Hindlimb muscle (tissue), 1 donor: ENCODE measurements around the gene MIB2. TPM values are rescaled to one million over a fixed set of nuclear protein-coding genes. Genes with fewer than 3 reads are reported as not detected.
"Not testable (repeated sequence)": the region's sequence is repeated elsewhere in the genome, so short reads cannot be mapped to it uniquely, and the experiment has no call there.

Experiments used
- DNase-seq: peaks from one replicate; pipeline ENCODE4 v3.0.0-alpha.2; 2013
- polyA plus RNA-seq: library from polyadenylated mRNA; unstranded; fragments of 120-200 nt; gene quantifications from one replicate; pipeline ENCODE4 v1.2.1, GENCODE V29; 2013; ENCODE audit not compliant: insufficient read length

Gene MIB2
- polyA plus RNA-seq, 1 donor = 92.6 TPM

GRCh38 chr1:1627829-1628753 lies 12.8 kb downstream of the MIB2 start:
- DNase-seq = no peak

DNA sequence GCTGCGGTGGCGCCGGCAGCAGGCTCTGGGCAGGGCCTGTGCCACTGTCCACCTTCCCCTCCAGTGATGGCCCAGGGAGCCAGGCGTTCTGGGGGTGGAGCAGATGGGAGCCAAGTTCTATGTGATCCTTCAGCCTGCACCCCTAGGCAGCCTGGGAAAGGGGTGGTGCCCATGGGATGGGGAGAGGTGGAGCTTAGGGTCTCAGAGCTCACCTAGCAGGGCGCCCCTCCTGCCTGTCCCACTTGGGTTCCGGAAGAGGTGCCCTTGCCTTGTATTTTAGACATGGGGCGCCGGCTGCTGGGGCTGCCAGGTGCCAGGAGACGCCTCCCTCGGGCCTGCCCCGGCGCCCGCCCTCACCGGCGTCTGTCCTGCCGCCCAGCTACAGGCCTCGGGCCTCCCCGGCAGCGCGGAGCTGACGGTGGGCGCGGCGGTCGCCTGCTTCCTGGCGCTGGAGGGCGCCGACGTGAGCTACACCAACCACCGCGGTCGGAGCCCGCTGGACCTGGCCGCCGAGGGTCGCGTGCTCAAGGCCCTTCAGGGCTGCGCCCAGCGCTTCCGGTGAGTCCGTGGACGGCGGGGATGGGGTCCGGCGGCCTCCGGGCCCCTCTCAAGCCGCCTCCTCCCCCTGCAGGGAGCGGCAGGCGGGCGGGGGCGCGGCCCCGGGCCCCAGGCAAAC lies 13.6 kb downstream of the MIB2 start:
- no peak for DNase-seq

GRCh38 chr1:1629430-1630190 lies 14.3 kb downstream of the MIB2 start:
- DNase-seq = no peak

GRCh38 chr1:1630191-1630964 lies 15.1 kb downstream of the MIB2 start:
- DNase-seq = peak; percentile 94

DNA sequence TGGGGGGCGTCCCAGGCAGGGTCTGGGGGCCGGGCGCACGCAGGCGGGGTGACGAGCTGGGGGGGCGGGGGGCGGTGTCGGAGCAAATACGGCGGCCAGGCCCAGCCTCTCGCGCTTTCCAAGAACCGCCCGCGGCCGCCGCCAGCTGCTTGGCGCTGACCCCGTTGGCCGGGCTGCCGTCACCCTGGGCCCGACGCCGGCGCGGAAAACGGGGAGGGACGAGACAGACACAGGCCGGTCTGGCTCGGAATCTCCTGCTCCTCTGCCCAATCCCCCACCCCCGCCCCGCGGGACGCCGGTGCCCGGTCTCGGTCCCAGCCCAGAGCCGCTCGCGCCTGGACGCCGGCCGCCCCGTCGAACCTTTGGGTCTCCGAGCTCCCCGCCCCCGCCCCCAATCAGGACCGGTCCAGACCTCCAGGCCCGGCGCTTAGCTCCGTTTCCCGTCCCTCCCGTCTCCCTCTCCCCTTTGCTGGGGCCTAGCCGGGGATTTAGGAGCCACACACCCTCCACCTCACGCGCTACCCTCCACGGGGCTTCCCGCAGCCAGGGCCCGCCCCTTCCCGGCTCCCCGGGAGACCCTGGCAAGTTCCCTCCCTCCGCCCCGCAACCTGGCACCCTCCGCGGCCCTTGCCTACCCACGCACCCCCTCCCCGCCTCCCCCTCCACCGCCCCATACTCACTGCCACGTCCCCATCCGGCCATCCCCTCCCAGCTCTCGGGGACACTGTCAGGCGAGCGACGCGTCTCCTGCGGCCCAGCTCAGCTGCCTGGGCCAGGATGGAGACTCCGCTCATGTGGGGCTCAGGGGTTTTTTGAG lies 15.9 kb downstream of the MIB2 start:
- peak; percentile 92 for DNase-seq

DNA sequence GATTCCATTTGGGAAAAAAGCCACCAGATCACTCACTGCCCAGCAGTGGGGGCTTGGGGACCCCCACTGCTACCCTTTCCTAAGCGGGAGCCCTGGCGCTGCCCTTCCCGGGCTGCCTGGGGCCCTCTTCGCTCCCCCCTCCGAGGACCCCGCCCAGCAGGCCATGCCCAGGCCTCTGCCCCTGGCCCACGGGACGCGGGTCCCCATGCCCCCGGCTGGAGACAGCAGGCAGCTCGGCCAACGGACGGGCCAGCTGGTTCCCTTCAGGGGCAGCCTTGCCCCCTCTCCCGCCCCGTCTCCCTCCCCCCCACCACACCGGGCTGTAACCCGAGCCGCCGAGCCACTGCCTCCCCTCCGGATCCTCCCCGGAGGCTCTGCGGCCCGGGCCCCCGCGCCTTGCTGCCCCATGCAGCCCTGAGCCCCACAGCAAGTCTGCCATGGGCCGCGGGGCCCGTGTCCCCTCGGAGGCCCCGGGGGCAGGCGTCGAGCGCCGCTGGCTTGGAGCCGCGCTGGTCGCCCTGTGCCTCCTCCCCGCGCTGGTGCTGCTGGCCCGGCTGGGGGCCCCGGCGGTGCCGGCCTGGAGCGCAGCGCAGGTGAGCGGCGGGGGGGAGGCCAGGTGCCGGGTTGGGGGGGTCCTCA lies 16.6 kb downstream of the MIB2 start, which contains the start of gene MMP23B:
MMP23B (plus strand) TSS at position 392 of the 639 bp plus-strand sequence; CDS start at position 438, 46 bp downstream.
- no peak for DNase-seq

DNA sequence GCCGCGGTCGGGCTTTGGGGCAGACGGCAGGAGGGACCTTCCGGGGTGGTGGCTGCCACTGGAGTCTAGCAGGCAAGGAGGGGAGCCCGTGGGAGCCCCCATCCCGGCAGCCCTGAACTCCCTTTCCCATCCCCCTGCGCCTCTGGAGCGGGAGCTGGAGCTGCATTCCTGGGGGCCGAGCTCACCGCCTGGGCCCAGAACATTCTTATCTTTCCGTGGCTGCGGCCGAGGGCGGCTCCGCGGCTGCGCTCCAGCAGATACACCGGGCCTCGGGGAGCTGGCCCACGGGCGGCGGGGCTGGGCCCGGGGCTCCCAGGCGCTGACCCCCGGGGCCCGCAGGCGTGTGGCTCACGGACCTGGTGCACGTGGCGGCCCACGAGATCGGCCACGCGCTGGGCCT lies 18.1 kb downstream of the MIB2 start:
- DNase-seq = not testable (repeated sequence)

- DNase-seq = not testable (repeated sequence)
These were observed 19.3 kb downstream of the MIB2 start for GRCh38 chr1:1634613-1635012.

DNA sequence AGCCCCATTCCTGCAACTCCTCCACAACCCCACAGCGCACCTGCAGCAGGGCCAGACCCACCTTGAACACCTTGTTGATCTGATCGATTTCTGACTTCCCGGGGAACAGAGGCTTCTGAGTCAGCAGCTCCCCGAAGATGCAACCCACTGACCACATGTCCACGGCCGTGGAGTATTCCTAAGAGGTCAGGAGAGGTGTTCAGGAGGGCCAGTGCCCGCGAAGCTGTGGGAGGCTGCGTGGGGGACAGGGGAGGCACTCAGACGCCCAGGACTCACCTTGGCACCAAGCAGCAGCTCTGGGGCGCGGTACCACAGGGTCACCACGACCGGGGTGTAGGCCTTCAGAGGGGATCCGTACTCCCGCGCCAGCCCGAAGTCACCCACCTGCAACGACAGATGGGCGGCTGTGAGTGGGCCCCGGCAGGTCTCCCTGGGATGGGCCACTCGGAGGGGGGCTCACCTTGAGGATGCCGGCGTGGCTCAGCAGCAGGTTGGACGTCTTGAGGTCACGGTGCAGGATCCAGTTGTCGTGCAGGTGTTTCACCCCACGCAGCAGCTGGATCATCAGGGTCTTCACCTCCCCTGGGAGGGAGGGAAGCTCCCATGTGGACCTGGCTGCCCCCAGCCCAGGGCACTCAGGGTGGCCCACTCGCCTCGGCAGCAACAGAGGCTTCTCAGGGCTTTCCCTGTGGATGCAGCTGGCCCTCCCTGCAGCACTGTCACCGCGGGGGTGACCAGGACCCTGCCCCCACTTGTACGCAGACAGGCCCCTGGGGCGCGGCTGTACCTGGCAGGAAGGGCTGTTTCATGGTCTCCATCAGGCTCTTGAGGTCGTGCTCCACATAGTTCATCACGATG lies 21.6 kb downstream of the MIB2 start:
- DNase-seq = not testable (repeated sequence)

DNA sequence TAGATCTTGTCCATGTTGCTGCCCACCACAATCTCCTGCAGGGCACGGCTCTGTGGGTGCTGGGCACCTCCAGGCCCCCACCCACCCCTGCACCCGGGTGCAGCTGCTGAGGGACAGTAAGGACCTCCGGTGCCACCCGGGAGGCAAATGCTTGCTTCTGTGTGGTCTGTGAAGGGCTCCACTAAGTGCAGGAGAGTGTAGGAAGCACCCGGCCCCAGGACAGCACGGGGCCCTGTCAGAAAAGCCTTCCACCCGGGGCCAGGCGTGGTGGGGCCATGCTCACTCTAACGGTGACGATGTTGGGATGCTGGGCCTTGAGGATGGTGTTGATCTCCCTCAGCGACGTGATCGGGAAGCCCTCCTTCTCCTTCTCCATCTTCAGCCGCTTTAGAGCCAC lies 22.2 kb downstream of the MIB2 start:
- DNase-seq = not testable (repeated sequence)

DNA sequence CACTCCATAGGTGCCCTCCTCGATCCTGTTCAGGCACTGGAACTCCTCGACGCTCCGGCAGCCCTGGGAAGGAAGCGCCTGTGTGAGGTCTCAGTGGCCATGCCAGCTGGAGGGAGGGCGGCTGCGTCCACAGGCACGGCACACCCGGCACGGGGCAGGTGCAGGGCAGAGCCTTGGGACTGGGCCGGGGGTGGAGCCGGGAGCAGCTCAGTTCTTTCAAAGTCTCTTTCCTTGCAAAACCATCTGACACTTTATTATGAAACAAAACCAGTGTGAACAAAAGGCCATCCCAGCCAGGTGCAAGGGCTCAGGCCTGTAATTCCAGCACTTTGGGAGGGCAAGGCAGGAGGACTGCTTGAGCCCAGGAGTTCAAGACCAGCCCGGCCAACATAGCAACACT lies 23.2 kb downstream of the MIB2 start:
- DNase-seq = not testable (repeated sequence)

- DNase-seq = not testable (repeated sequence)
These were observed 24.1 kb downstream of the MIB2 start for GRCh38 chr1:1639368-1639767.

DNA sequence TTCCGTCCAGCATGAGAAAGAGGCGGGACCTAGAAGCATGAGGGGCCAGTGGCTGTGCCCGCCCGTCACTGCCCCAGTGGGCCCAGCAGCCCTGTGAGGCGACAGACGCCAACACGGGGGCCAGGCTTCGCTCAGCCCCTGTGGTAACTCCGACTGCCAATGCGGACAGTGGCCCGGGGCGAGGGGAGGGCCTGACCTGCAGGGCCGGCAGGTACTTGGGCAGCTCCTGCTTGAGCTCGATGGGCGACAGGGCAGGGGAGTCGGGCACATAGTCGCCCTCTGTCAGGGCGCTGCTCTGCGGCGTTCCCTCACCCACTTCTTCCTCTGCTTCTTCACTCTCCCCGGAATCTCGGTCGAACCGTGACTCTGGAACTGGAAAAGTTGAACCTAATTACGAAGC lies 24.8 kb downstream of the MIB2 start:
- DNase-seq = not testable (repeated sequence)

DNA sequence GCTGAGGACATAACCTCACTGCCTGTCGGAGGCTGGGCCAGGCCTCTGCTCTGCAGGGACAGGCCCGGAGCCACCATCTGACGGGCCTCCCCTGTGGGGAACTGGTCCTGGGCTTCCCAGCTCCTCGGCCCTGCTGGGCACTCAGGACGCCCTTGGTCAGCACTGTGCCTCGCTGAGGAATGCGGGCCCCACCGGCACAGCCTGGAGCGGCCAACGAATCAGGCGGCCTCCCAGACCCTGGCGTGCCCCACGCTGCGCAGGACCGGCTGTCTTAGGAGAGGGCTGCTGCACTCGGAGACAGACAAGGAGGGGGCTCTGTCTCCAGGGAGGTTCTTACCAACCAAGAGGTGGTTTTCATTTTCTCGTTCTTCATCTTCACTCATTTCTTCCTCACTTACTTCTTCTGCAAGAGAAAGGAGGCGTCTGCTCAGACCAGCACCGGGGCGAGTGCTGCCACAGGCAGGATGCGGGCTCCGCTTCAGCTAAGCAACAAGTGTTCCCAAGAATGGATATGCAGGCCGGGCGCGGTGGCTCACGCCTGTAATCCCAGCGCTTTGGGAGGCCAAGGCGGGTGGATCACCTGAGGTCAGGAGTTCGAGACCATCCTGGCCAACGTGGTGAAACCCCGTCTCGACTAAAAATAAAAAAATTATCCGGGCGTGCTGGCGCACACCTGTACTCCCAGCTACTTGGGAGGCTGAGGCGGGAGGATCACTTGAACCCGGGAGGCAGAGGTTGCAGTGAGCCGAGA lies 25.6 kb downstream of the MIB2 start:
- DNase-seq = not testable (repeated sequence)

DNA sequence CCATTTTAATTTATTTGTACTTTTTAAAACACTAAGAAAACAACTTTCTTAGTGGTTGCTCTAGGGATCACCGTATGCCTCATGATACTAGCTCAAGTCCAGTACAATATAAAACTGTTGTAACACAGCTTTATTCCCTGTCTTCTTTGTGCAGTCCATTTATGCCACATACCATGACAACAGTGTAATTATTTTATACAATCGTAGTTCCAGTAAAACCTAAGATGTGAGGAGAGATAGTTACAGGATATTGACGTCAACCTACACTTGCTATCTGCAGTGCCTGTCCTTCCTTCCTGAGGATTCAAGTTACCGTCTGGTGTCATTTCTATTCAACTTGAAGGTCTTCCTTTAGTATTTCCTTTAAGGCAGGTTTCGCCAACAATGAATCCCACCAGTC lies 31.0 kb downstream of the MIB2 start:
- not testable (repeated sequence) for DNase-seq

DNA sequence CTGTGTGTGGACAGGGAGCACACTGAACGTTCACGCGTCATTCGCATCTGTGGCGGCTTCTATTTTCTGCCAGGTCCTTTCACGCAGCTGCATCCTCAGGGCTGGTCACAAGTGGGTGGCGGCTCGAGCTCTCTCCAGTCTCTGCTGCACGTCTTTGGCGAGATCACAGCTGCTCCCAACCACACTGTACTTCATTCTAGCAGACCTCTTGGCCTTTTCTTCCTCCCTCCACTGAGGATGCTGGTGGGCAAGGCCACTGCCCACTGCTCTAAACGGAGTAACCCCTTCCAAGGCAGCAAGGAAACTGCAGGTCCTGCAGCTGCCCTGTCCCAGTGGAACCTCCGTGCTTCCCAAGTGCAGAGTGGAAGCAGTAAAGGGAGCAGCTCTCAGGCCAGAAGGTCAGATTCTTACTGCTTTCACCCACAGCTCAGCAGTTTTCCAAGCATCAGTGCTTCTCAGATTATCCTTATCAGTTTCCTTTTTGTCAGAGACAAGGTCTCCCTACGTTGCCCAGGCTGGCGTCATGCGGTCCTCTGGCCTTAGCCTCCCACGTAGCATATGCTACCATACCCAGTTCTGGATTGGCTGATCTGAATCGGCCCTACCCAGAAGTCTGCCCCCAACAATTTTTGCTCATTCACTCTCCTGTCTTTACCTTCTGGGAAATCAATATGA lies 32.4 kb downstream of the MIB2 start:
- DNase-seq = not testable (repeated sequence)

GRCh38 chr1:1648265-1648664 lies 33.0 kb downstream of the MIB2 start:
- DNase-seq = not testable (repeated sequence)
